ENCODE results near the gene STRIP1. TPM values are rescaled to one million over a fixed set of nuclear protein-coding genes. Genes with fewer than 3 reads are reported as not detected.
"Not testable (repeated sequence)": the region's sequence is repeated elsewhere in the genome, so short reads cannot be mapped to it uniquely, and the experiment has no call there.

Gene STRIP1
- total RNA-seq, 1 donor from 2014 or later, result 44.5 TPM

GRCh38 chr1:110012100-110012780 lies 22.2 kb upstream of the STRIP1 start:
- no peak for TF ChIP-seq CTCF (IDR thresholded peaks at IDR 0.05; ENCODE audit: insufficient read depth, low read length, severe bottlenecking)
- Histone ChIP-seq H3K4me3 (ENCODE audit: low read depth, low read length) (no peak overlapping the region), H3K27me3 (ENCODE audit: control insufficient read depth, insufficient read depth, low read length) (no peaks in the 10 kb centered on the region), H3K36me3 (ENCODE audit: control insufficient read depth, insufficient read depth, low read length) (peaks cover 27% of the 10 kb centered on the region)
- FAIRE-seq (no peak), DNase-seq (ENCODE audit: low read depth) (no peak)

- peak; percentile 44 for DNase-seq (ENCODE audit: low read depth)
- Histone ChIP-seq H3K27me3 (ENCODE audit: control insufficient read depth, insufficient read depth, low read length) (no peaks in the 10 kb centered on the region), H3K4me3 (ENCODE audit: low read depth, low read length) (no peak overlapping the region), H3K36me3 (ENCODE audit: control insufficient read depth, insufficient read depth, low read length) (peaks cover 33% of the 10 kb centered on the region)
- no peak for FAIRE-seq
- TF ChIP-seq CTCF (IDR thresholded peaks at IDR 0.05; ENCODE audit: insufficient read depth, low read length, severe bottlenecking), result no peak
Measured at GRCh38 chr1:110017792-110018191, 16.6 kb upstream of the STRIP1 start.

- DNase-seq (ENCODE audit: low read depth) (no peak), FAIRE-seq (no peak)
- H3K36me3 ChIP-seq (ENCODE audit: control insufficient read depth, insufficient read depth, low read length), result peaks cover 32% of the 10 kb centered on the region
- no peaks in the 10 kb centered on the region for H3K27me3 ChIP-seq (ENCODE audit: control insufficient read depth, insufficient read depth, low read length)
- no peak for TF ChIP-seq CTCF (IDR thresholded peaks at IDR 0.05; ENCODE audit: insufficient read depth, low read length, severe bottlenecking)
- no peak overlapping the region for H3K4me3 ChIP-seq (ENCODE audit: low read depth, low read length)
Measured at GRCh38 chr1:110018396-110018795, 16.0 kb upstream of the STRIP1 start.

- DNase-seq (ENCODE audit: low read depth) (no peak), FAIRE-seq (no peak)
- TF ChIP-seq CTCF (IDR thresholded peaks at IDR 0.05; ENCODE audit: insufficient read depth, low read length, severe bottlenecking), result no peak
- peaks cover 30% of the 10 kb centered on the region for H3K36me3 ChIP-seq (ENCODE audit: control insufficient read depth, insufficient read depth, low read length)
- no peaks in the 10 kb centered on the region for H3K27me3 ChIP-seq (ENCODE audit: control insufficient read depth, insufficient read depth, low read length)
- no peak overlapping the region for H3K4me3 ChIP-seq (ENCODE audit: low read depth, low read length)
Measured at GRCh38 chr1:110019770-110020169, 14.7 kb upstream of the STRIP1 start.

- no peak for DNase-seq (ENCODE audit: low read depth)
- no peaks in the 10 kb centered on the region for H3K27me3 ChIP-seq (ENCODE audit: control insufficient read depth, insufficient read depth, low read length)
- no peak for TF ChIP-seq CTCF (IDR thresholded peaks at IDR 0.05; ENCODE audit: insufficient read depth, low read length, severe bottlenecking)
- H3K36me3 ChIP-seq (ENCODE audit: control insufficient read depth, insufficient read depth, low read length), result peaks cover 25% of the 10 kb centered on the region
- no peak overlapping the region for H3K4me3 ChIP-seq (ENCODE audit: low read depth, low read length)
- no peak for FAIRE-seq
Measured at GRCh38 chr1:110021285-110021684, 13.1 kb upstream of the STRIP1 start.

- Histone ChIP-seq H3K36me3 (ENCODE audit: control insufficient read depth, insufficient read depth, low read length) (peaks cover 12% of the 10 kb centered on the region), H3K27me3 (ENCODE audit: control insufficient read depth, insufficient read depth, low read length) (no peaks in the 10 kb centered on the region), H3K4me3 (ENCODE audit: low read depth, low read length) (no peak overlapping the region)
- DNase-seq (ENCODE audit: low read depth) (no peak), FAIRE-seq (no peak)
- no peak for TF ChIP-seq CTCF (IDR thresholded peaks at IDR 0.05; ENCODE audit: insufficient read depth, low read length, severe bottlenecking)
Measured at GRCh38 chr1:110024613-110025012, 9.8 kb upstream of the STRIP1 start.

- H3K4me3 ChIP-seq (ENCODE audit: low read depth, low read length); DNase-seq (ENCODE audit: low read depth); H3K36me3 ChIP-seq (ENCODE audit: control insufficient read depth, insufficient read depth, low read length); H3K27me3 ChIP-seq (ENCODE audit: control insufficient read depth, insufficient read depth, low read length); FAIRE-seq: not testable (repeated sequence)
Measured at GRCh38 chr1:110030687-110031086, 3.7 kb upstream of the STRIP1 start.

Measured in bronchial epithelial cell (primary cell).